ENCODE measurements around the gene P3H3. TPM values are rescaled to one million over a fixed set of nuclear protein-coding genes. Genes with fewer than 3 reads are reported as not detected.

The P3H3 gene
- total and polyA plus RNA-seq, 2 donors (not counting 3 experiments of a cell fraction or from before 2014, with no cell fraction given), result 75.9 to 76.5 TPM

- FAIRE-seq, result no peak
- dilution Hi-C loops (cut with MboI; ENCODE audit: extremely low pct_ligation_motif_present, low sequenced_read_pairs) (no loop called here), intact Hi-C loops (cut with micrococcal nuclease) (no loop called here)
- DNase-seq (ENCODE audit: low read depth, low spot score), result no peak
- POLR2A ChIA-PET, result no interaction called here
- Histone ChIP-seq H2AFZ (ENCODE audit: low read depth, low read length) (no peak overlapping the region), H3K9me3 (replicated peaks; ENCODE audit: control insufficient read depth, insufficient read depth, low read length) (no peaks in the 10 kb centered on the region), H4K20me1 (replicated peaks; ENCODE audit: control insufficient read depth, extremely low read depth, insufficient read depth, low read length) (no peaks in the 10 kb centered on the region), H3K36me3 (ENCODE audit: control insufficient read depth in 2 of 2, extremely low read depth in 1 of 2, insufficient read depth in 2 of 2, low read length in 2 of 2) (no peaks in the 10 kb centered on the region), H3K4me3 (replicated peaks in 1 of 3; ENCODE audit: insufficient read depth in 1 of 3, low read depth in 1 of 3, low read length in 3 of 3) (no peak overlapping the region), H3K4me2 (ENCODE audit: insufficient read depth, low read length) (no peak overlapping the region), H3K27ac (ENCODE audit: insufficient read depth, low read depth, low read length) (no peak overlapping the region), H3K27me3 (ENCODE audit: control insufficient read depth in 2 of 2, insufficient read depth in 2 of 2, low read length in 2 of 2) (peaks cover 3% of the 10 kb centered on the region in 2 experiments), H3K4me1 (ENCODE audit: control insufficient read depth, extremely low read depth, insufficient read depth, low read length) (peaks cover 16% of the 10 kb centered on the region), H3K79me2 (ENCODE audit: control insufficient read depth, insufficient read depth, low read length) (no peaks in the 10 kb centered on the region), H3K9ac (replicated peaks; ENCODE audit: extremely low read depth, insufficient read depth, low read length) (no peak overlapping the region), H3K9me1 (replicated peaks; ENCODE audit: control insufficient read depth, extremely low read depth, insufficient read depth, low read length) (no peaks in the 10 kb centered on the region)
- no TSS peak for BruUV-seq (replicated peaks)
- CTCF ChIA-PET, result interaction anchor here (12.0 kb wide), 1 partner anchor 67 kb away, joined by 148 read pairs; the partner anchor contains the start of gene MLF2
- TF ChIP-seq MYC (IDR thresholded peaks at IDR 0.05; ENCODE audit: low read depth, low read length), result no peak
- no peak for TF ChIP-seq CTCF (IDR thresholded peaks at IDR 0.05; ENCODE audit: extremely low read depth in 1 of 2, insufficient read depth in 1 of 2, low read depth in 1 of 2, low read length in 2 of 2)
- no peak for TF ChIP-seq EZH2 (IDR thresholded peaks at IDR 0.05; ENCODE audit: borderline replicate concordance, low read depth, low read length, severe bottlenecking)
- no peak for TF ChIP-seq POLR2A (IDR thresholded peaks at IDR 0.05; ENCODE audit: low read depth, low read length)
- no peak for TF ChIP-seq FOS (IDR thresholded peaks at IDR 0.05; ENCODE audit: borderline replicate concordance, insufficient read depth, low read length)
- no peak for TF ChIP-seq MAX (IDR thresholded peaks at IDR 0.05; ENCODE audit: insufficient read depth, insufficient read length)
These were observed 8.0 kb upstream of the P3H3 start for GRCh38 chr12:6820166-6820565.

Measured in endothelial cell of umbilical vein (primary cell).